ENCODE results near the gene E2F4. TPM values are rescaled to one million over a fixed set of nuclear protein-coding genes. Genes with fewer than 3 reads are reported as not detected.
A peak's percentile ranks its signal among the peaks of the same experiment; 100 is the strongest.

Gene E2F4
- total and polyA plus RNA-seq, 9 of the 15 experiments (the other 6 are each of a cell fraction or from before 2014, with no cell fraction given), result 9.7 to 139 (median 106) TPM

DNA sequence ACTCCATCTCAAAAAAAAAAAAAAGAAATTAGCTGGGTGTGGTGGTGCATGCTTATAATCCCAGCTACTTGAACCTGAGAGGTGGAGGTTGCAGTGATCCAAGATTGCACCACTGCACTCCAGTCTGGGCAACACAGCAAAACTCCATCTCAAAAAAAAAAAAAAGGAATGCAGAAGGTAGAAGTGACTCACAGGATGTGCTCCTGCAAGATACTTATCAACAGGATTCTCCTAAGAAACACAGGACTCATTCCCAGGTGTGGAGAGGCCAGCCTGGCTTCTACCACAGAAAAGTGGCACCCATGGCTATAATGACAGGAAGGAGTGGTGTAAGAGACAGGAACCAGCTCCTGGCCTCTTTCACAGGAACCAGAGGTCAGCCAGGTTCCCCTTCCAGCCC, 20.8 kb downstream of the E2F4 start:
- in situ Hi-C loops (cut with MboI), result no loop called here
- Histone ChIP-seq H4K20me1 (replicated peaks; ENCODE audit: control insufficient read depth, insufficient read depth, low read length) (no peaks in the 10 kb centered on the region), H3K4me3 (no peak overlapping the region), H3K9ac (ENCODE audit: insufficient read depth in 1 of 2, low read depth in 2 of 2, low read length in 2 of 2) (no peak overlapping the region; a peak in 1 of 4 replicates), H3K9me3 (replicated peaks; ENCODE audit: control insufficient read depth, insufficient read depth, low read depth, low read length) (no peaks in the 10 kb centered on the region), H3K27me3 (ENCODE audit: control insufficient read depth in 2 of 2, insufficient read depth in 2 of 2, low read length in 2 of 2) (no peaks in the 10 kb centered on the region), H3K4me1 (replicated peaks in 1 of 2; ENCODE audit: control insufficient read depth in 2 of 2, insufficient read depth in 2 of 2, low read length in 2 of 2) (peaks cover 20 to 49% of the 10 kb centered on the region in 2 experiments), H3K79me2 (ENCODE audit: control insufficient read depth, insufficient read depth, low read length) (no peaks in the 10 kb centered on the region), H3K4me2 (ENCODE audit: insufficient read depth, low read length) (no peak overlapping the region), H3K36me3 (ENCODE audit: control insufficient read depth, insufficient read depth, low read length) (no peaks in the 10 kb centered on the region), H3K27ac (ENCODE audit: extremely low read depth, low read depth, low read length) (no peak overlapping the region), H2AFZ (ENCODE audit: low read depth, low read length) (no peak overlapping the region), H3K9me1 (ENCODE audit: control insufficient read depth, insufficient read depth, low read length) (no peaks in the 10 kb centered on the region)
- FAIRE-seq, result no peak
- no peak for ATAC-seq
- ChIA-PET POLR2A (interaction anchor here (0.8 to 0.9 kb wide), 2 partner anchors 11 to 16 kb away, joined by 3 read pairs; no protein-coding TSS in a partner anchor), CTCF (ENCODE audit: low intra/inter-chr PET ratio) (no interaction called here)
- TF ChIP-seq KDM5B (IDR thresholded peaks at IDR 0.05; ENCODE audit: insufficient replicate concordance, low read depth, low read length) (no peak), FOSL1 (tag; conservative IDR thresholded peaks at IDR 0.05) (0 out of 2 replicates have a peak, but pooled peaks have one; percentile 25), ZNF384 (IDR thresholded peaks at IDR 0.05; ENCODE audit: low read depth, low read length) (peak; percentile 32; the same call in 1 of the 2 replicates)
- TF ChIP-seq, protein P1, sequence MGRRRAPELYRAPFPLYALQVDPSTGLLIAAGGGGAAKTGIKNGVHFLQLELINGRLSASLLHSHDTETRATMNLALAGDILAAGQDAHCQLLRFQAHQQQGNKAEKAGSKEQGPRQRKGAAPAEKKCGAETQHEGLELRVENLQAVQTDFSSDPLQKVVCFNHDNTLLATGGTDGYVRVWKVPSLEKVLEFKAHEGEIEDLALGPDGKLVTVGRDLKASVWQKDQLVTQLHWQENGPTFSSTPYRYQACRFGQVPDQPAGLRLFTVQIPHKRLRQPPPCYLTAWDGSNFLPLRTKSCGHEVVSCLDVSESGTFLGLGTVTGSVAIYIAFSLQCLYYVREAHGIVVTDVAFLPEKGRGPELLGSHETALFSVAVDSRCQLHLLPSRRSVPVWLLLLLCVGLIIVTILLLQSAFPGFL (CRISPR knock-in tag; IDR thresholded peaks at IDR 0.05), result no peak
- intact Hi-C loops (cut with micrococcal nuclease), result no loop called here
- BruUV-seq (replicated peaks), result no TSS peak
- DNase-seq (ENCODE audit: extremely low read depth in 1 of 4, low spot score in 3 of 4), result no peak
